Stimulated activated CD4-positive, alpha-beta T cell treated with anti-CD3 and anti-CD28 coated beads, Interleukin-4, amount 100 ng/mL, for 1 hour (primary cell): ENCODE results near the gene LRPPRC.
"Not testable (repeated sequence)": the region's sequence is repeated elsewhere in the genome, so short reads cannot be mapped to it uniquely, and the experiment has no call there.

Source experiments
- DNase-seq: peaks from one replicate; pipeline ENCODE4 v3.0.0-alpha.2; 2020

LRPPRC gene

GRCh38 chr2:43995733-43996533 lies at the start of gene LRPPRC:
Gene LRPPRC, minus strand, starts transcription at chr2:43995989. Its CDS starts 42 bp downstream, at chr2:43995947.
- peak; percentile 86 for DNase-seq

- DNase-seq = no peak
Measured at GRCh38 chr2:44045061-44045460, 49.3 kb upstream of the LRPPRC start.

GRCh38 chr2:44044281-44044720 lies 48.5 kb upstream of the LRPPRC start:
- DNase-seq = peak; percentile 78

- no peak for DNase-seq
Measured at GRCh38 chr2:44040365-44040764, 44.6 kb upstream of the LRPPRC start.

- DNase-seq = no peak
Measured at GRCh38 chr2:44038277-44038676, 42.5 kb upstream of the LRPPRC start.

- no peak for DNase-seq
Measured at GRCh38 chr2:44037221-44037620, 41.4 kb upstream of the LRPPRC start.

GRCh38 chr2:44033947-44034346 lies 38.2 kb upstream of the LRPPRC start:
- no peak for DNase-seq

GRCh38 chr2:44027076-44027475 lies 31.3 kb upstream of the LRPPRC start:
- not testable (repeated sequence) for DNase-seq

- peak; percentile 50 for DNase-seq
Measured at GRCh38 chr2:44016282-44016681, 20.5 kb upstream of the LRPPRC start.

GRCh38 chr2:44015239-44015638 lies 19.4 kb upstream of the LRPPRC start:
- no peak for DNase-seq

GRCh38 chr2:44013205-44013604 lies 17.4 kb upstream of the LRPPRC start:
- not testable (repeated sequence) for DNase-seq

GRCh38 chr2:44010266-44010665 lies 14.5 kb upstream of the LRPPRC start:
- no peak for DNase-seq

- DNase-seq = no peak
Measured at GRCh38 chr2:44009136-44009735, 13.4 kb upstream of the LRPPRC start.

GRCh38 chr2:44005846-44006245 lies 10.1 kb upstream of the LRPPRC start:
- DNase-seq = no peak

- no peak for DNase-seq
Measured at GRCh38 chr2:44004735-44005602, 9.2 kb upstream of the LRPPRC start.

GRCh38 chr2:44001716-44002115 lies 5.9 kb upstream of the LRPPRC start:
- no peak for DNase-seq

- DNase-seq = no peak
Measured at GRCh38 chr2:43998263-43998662, 2.5 kb upstream of the LRPPRC start.

- DNase-seq = no peak
Measured at GRCh38 chr2:43993437-43993836, 2.4 kb downstream of the LRPPRC start.

GRCh38 chr2:43989545-43989944 lies 6.2 kb downstream of the LRPPRC start:
- no peak for DNase-seq

GRCh38 chr2:43986600-43986999 lies 9.2 kb downstream of the LRPPRC start:
- DNase-seq = no peak

GRCh38 chr2:43985359-43985758 lies 10.4 kb downstream of the LRPPRC start:
- no peak for DNase-seq

- no peak for DNase-seq
Measured at GRCh38 chr2:43984533-43984932, 11.3 kb downstream of the LRPPRC start.

- peak; percentile 26 for DNase-seq
Measured at GRCh38 chr2:43980902-43981301, 14.9 kb downstream of the LRPPRC start.
